ENCODE results near the gene SOX3.

The SOX3 gene

DNA sequence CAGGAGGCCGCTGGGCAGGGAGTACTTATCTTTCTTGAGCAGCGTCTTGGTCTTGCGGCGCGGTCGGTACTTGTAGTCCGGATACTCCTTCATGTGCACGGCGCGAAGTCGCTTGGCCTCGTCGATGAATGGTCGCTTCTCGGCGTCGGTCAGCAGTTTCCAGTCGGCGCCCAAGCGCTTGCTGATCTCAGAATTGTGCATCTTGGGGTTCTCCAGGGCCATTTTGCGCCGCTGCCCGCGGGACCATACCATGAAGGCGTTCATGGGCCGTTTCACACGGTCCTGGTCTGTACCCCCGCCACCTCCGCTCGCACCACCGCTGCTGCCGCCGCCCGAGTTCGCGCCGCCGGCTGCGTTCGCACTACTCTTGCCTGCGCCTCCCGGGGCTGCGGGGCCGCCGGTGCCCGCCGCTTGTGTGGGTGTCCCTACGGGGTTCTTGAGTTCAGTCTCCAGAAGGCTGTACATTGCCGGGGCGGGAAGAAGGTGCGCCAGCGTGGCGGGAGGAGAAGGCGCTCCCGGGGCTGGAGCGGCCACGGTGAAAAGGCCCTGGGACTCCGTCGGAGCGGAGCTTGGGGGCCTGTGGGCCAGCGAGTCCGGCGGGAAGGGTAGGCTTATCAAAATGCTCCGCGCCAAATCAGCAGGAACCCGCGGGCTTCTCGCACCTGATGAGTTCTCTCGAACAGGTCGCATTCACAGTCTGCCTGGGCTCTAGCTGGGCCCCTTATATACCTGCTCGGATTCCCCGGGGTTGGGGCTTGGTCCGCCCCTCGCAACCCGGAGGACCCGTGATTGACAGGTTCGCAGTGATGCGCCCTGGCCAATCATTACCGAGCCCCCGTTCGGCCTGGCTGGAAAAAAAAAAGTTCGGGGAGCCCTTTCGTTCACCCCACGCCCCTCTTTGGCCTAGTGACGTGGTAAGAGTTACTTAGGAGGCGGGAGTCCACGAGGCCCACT lies at the start of gene SOX3:
SOX3 (minus strand) TSS at position 699 of the 954 bp plus-strand sequence; CDS start at position 690, 9 bp downstream.
- DNase-seq = no peak

DNA sequence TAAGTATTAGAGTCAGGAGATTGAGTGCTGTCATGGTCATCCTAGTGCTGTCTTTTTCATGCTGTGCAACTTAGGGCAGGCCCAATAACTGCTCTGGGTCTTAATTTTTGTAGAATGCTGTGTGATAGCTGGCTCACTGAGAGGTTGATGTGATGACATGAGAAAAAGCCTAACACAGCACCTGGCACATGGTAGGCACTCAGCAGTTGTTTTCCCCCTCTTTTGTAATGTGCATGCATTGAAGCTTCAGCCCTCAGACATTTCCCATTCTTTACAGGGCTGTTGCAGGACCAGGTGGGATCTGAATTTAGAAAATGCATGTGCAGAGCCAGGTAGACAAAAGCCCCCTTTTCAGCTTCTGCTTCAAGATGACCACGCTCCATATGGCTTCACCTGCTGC lies 44.1 kb upstream of the SOX3 start:
- no peak for DNase-seq

- peak; percentile 26 for DNase-seq
Observed at GRCh38 chrX:140526171-140526570, 21.3 kb upstream of the SOX3 start.

DNA sequence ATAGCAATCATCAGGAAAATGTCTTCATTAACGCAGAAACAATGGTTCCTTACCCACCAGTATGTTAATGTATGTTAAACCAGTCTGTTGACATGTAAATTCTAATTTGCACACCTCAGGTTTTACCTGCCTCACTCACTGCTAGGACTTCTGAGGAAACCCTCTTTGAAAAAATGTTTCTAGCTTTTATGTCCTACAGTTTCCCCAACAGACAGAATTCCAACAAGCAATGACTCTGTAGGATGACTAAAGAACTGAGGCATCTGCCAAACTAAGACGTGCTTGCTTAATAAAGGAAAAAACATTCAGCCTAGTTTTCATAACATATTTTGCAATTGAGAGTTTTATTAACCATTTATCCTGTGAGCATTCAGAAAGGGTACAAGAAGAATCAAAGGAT lies 20.6 kb upstream of the SOX3 start:
- peak; percentile 43 for DNase-seq

DNA sequence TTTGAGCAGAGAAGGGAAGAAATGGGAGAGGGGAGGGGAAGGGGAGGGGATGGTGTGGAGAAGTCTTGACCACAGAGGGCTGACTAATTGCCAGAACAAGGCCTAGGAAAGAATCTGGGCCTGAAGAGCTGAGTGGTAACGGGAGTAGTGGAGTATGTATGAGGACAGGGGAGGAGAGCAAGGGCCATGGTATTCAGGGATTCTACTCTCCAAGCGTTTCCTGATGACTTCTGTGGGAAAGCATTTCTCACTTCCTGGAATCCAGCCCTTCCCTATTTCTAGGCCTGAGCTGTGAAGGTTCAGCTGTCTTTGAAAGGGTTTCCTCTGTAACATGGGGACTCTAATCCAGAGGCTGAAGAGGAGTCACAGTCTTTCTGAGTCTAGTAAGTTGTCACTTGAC lies 19.7 kb upstream of the SOX3 start:
- peak; percentile 44 for DNase-seq

DNA sequence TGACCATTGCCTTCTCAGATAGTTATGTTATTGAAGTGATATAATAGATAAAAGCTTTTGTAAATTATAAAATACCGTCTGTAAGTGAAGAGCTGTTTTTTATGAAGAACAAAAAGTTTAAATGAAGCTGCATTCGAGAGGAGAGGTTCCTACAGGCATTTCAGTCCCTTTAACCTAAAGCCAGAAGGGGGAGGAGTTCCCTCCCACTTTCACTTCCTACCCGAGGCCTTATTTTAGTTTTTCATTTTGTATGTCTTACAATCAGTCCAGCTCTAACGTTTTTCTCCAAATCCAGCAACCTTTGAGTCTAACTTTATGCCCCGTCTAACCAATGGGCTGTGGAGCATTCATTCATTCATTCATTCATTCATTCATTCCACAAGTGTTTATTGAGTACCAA lies 16.5 kb upstream of the SOX3 start:
- no peak for DNase-seq

- no peak for DNase-seq
Observed at GRCh38 chrX:140514554-140514953, 9.7 kb upstream of the SOX3 start.

GRCh38 chrX:140510895-140511295 lies 6.0 kb upstream of the SOX3 start:
- no peak for DNase-seq

DNA sequence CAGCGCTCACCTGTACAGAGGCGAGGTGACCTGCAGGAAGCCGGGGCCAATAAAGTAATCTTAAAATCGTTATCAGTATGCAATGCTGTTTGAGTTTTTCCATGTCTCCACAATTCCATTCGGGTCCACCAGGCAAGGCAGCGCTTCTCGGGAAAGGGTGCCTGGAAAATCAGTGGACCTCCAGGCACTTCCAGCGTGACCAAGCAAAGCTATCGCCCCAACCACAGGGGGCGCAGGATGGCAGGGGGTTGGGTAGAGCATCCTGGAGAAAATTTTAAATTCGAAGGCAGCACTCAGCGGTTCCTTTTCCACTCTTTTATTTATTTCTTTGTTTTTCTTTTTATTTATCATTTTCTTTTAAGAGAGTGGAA lies 5.4 kb upstream of the SOX3 start:
- no peak for DNase-seq

- DNase-seq = no peak
Observed at GRCh38 chrX:140509468-140510305, 4.8 kb upstream of the SOX3 start.

- DNase-seq = no peak
Observed at GRCh38 chrX:140508958-140509357, 4.1 kb upstream of the SOX3 start.

DNA sequence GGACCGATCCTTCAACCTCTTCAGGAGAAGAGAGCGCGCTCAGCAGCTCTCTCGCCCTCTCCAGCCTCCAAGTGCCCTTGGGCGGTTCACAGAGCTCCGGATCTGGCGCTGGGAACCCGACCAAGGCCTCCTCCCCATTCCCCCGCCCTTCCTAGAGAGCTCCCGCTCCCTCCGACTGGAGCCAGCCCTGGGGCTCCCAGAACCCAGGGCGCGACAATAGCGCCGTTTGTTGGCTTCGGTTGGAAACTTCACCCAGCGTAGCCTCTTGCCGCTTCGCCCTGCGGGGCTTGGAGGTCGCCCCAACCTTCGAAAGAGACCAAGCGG lies 3.1 kb upstream of the SOX3 start:
- DNase-seq = no peak

DNA sequence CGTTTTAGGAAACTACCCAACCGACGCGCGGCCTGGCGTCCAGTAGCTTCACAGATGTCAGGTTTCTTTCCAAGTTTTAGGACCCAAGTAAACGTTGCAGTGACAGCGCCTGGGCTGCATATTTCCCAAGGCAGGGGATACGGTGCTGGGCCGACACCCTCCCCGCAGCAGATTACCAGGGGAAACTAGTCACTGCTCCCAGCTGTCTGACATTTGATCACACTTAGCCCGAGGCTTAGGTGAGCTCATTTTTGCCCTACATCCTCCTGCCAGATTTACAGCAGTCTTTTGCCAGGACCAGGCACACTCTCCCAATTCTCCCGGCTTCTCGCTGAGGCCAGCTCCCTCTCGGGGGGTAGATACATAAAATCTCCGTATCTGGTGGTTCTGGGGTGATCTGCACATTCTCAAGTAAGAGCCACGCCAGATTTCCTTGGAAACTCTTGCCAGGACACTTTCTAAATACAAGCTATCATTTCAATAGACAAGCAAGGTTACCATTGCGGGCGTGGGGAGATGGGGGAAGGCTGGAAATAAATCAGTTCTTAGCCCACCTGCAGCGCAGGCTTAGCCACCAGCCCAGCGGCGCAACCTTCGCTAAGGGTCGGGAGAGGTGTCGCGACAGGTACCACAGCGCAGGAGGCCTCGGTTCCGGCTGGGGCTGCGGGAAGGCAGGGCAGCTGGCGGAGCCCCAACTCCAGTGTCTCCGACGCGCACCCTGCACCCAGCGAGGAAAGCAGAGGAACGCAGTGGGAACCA lies 2.5 kb upstream of the SOX3 start:
- DNase-seq = no peak

DNA sequence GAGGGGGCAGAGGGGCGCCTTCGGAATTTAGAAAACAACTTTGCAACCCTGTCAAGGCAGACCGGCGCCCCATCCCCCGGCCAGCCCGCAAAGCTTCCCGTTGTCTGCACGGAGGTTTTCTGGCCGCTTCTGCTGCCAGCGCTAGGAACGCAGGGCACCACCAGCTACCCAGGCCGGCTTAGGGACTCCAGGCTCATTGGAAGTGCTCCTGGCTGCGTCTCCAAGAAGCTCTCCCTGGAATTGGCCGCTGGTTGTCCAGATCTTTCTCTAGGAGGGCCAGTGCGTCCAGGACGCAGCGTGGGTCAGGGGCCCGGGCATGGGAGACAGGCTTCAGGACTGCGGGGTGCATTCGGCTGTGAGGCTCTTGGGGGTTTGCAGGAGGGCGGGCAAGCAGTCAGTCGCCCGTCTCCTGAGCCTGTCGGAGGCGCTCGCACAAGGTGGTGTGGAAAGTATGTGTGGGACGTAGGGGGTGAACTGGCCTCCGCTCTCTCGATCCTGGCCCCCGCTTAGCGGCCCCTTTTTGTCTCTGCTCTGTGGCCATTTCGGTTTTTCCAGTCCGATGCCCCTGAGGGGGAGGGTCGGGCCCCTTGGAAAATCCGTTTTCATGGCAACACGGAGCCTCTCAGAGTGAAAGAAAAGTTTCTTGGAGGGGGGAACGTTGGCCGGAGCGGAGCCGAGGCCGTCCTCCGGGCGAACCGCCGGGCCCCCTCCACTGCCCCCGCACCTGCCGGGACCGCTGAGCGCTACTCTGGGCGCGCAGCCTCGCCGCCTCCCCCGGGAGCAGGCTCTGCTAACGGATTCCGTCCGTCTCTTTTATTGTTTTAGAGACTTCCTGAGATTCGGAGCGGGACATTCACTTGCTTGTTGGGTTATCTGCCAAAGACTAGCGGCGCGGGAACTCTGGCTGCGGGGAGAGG lies 810 bp upstream of the SOX3 start:
- DNase-seq = no peak

DNA sequence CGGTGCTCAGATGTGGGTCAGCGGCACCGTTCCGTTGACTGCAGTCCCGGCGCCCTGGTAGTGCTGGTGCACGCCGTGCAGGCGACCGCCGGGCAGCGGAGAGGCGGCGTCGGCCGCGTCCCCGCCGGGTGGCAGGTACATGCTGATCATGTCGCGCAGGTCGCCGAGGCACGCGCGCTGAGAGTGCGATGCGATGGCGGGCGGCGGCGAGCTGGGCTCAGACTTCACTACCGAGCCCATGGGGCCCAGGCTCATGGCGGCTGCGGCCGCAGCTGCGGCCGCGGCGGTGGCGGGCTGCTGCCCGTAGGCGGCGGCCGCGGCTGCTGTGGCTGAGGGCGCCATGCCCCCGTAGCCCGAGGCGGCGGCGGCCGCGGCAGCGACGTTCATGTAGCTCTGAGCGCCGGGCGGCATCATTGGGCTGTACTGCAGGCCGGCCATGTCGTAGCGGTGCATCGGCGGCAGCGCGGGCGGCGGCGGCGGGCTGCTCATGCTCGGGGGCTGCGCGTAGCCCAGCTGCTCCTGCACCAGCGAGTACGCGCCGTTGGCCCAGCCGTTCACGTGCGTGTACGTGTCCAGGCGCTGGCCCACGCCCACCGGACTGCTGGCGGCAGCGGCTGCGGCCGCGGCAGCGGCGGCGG lies 1.0 kb downstream of the SOX3 start:
- no peak for DNase-seq

DNA sequence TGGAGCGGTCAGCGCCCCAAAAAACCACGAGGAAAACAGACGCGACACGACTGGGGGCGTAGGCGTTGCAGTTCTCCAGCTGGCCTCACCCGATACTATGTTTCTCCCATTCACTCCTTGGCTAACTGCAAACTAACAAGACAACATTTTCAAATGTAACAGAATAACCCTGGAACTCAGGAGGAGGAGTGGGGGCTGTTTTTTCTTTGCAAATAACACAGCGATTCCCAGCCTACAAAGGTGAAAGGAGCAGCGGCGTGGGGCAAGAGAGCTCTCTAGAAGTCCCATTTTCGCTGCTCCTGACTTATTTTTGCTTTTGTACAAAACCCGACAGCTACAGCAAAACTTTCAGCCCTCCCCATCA lies 1.6 kb downstream of the SOX3 start:
- DNase-seq = no peak

DNA sequence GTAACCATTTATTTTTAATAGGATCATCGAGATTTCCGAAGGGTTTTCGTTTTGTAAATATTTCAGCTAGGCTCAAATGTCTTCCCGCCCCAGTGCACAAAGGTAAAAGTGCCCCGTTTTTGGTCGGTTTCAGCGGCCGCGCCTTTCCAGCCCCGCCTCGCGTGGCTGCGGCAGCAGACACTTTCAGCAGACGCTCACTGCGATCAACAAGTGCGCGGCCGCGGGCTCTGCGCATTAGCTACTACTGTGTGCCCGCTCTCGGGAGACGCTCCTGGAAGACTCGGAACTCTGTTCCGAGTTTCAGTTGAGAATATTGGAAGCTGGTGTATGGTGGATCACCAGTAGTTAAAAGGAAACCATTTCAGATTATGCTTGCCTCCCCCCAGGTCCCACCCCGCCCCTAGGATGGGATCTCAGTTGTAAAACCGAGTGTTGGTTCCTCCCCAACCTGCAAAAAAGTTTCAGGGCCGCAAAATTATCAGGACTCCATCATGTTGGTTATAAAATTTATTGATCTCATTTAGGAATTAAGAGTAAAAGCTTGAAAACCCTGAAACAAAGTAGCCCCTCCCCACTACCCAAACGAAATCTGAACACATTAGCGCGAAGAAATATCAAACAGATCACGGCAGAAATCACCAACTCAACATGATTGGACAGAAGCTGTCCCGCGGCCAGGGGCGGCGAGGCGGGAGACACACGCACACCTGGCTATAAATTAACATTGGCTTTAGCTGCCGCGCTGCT lies 2.2 kb downstream of the SOX3 start:
- no peak for DNase-seq

GRCh38 chrX:140501940-140502468 lies 2.9 kb downstream of the SOX3 start:
- DNase-seq = no peak

GRCh38 chrX:140501321-140501720 lies 3.5 kb downstream of the SOX3 start:
- DNase-seq = no peak

- no peak for DNase-seq
Observed at GRCh38 chrX:140500441-140500840, 4.4 kb downstream of the SOX3 start.

- DNase-seq = no peak
Observed at GRCh38 chrX:140495739-140496138, 9.1 kb downstream of the SOX3 start.
